OCI-LY1 (cell line): ENCODE measurements around the gene ADARB2.

ENCODE experiments used
- EZH2 ChIP-seq: fragments of 200-600 bp; sonication (generic), shearing (Covaris generic); IDR thresholded peaks from 2 replicates; pipeline ENCODE4 v1.8.0; 2017; ENCODE audit warnings: borderline replicate concordance, mixed run types, mild to moderate bottlenecking, antibody characterized with exemption, low read length, moderate library complexity, mixed read lengths
- TF ChIP-seq, protein P1 (sequence below): fragments of 200-600 bp; sonication (generic), shearing (Covaris generic); IDR thresholded peaks from 2 replicates; pipeline ENCODE4 v1.5.1; 2017; ENCODE audit warnings: mild to moderate bottlenecking, antibody characterized with exemption, low read length, moderate library complexity, mixed read lengths

GRCh38 chr10:1663226-1663625 lies 74.1 kb downstream of the ADARB2 start:
- TF ChIP-seq EZH2 = no peak
- TF ChIP-seq, protein P1, sequence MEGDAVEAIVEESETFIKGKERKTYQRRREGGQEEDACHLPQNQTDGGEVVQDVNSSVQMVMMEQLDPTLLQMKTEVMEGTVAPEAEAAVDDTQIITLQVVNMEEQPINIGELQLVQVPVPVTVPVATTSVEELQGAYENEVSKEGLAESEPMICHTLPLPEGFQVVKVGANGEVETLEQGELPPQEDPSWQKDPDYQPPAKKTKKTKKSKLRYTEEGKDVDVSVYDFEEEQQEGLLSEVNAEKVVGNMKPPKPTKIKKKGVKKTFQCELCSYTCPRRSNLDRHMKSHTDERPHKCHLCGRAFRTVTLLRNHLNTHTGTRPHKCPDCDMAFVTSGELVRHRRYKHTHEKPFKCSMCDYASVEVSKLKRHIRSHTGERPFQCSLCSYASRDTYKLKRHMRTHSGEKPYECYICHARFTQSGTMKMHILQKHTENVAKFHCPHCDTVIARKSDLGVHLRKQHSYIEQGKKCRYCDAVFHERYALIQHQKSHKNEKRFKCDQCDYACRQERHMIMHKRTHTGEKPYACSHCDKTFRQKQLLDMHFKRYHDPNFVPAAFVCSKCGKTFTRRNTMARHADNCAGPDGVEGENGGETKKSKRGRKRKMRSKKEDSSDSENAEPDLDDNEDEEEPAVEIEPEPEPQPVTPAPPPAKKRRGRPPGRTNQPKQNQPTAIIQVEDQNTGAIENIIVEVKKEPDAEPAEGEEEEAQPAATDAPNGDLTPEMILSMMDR = no peak
